GM10266 (cell line): ENCODE data around the gene SLC25A23.

Experiments used
- DNase-seq: peaks from one replicate; pipeline ENCODE4 v3.0.0; 2012; ENCODE audit errors: extremely low spot score
- TF ChIP-seq, protein P1 (sequence below): IDR thresholded peaks from 2 replicates; pipeline ENCODE4 v1.5.1; 2012; ENCODE audit warnings: mild to moderate bottlenecking, low read depth; ENCODE audit not compliant: control insufficient read depth, insufficient read depth; ENCODE audit errors: missing control alignments

The SLC25A23 gene

DNA sequence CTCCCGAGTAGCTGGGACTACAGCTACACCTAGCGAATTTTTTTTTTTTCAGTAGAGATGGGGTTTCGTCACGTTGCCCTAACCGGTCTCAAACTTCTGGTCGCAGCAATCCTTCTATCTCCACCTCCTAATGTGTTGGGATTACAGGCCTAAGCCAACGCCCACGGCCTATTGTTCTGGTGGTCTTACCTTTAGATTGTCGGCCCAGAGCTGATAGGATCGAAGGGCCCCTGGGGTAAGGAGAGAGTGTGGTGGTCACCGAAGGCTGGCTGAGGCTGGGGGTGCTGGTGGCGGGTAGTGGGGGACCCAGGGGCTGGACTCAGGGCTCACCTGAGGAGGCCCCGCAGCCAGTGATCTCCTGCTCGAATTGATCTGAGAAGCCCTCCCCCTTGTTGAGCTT lies 11.5 kb upstream of the SLC25A23 start:
- DNase-seq = no peak
- TF ChIP-seq, protein P1, sequence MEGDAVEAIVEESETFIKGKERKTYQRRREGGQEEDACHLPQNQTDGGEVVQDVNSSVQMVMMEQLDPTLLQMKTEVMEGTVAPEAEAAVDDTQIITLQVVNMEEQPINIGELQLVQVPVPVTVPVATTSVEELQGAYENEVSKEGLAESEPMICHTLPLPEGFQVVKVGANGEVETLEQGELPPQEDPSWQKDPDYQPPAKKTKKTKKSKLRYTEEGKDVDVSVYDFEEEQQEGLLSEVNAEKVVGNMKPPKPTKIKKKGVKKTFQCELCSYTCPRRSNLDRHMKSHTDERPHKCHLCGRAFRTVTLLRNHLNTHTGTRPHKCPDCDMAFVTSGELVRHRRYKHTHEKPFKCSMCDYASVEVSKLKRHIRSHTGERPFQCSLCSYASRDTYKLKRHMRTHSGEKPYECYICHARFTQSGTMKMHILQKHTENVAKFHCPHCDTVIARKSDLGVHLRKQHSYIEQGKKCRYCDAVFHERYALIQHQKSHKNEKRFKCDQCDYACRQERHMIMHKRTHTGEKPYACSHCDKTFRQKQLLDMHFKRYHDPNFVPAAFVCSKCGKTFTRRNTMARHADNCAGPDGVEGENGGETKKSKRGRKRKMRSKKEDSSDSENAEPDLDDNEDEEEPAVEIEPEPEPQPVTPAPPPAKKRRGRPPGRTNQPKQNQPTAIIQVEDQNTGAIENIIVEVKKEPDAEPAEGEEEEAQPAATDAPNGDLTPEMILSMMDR = no peak

DNA sequence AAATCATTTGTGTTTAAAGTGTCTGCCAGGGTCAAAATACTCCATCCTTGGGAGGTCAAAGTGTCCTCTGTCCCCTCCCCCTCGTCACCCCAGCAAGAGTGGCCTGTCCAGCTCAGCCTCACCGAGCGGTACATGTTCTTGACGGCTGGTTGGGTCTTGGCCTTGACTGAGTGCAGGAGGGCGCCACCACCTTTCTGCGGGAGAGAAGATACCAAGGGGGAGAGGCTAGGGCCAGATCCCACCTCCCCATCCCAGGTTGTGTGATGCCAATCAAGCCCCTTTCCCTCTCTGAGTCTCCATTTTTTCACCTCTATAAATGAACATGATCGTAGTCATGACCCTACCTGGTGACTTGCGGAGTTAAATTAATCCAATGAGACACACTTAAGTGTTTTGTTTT lies 10.6 kb upstream of the SLC25A23 start:
- TF ChIP-seq, protein P1 = no peak
- DNase-seq = no peak

DNA sequence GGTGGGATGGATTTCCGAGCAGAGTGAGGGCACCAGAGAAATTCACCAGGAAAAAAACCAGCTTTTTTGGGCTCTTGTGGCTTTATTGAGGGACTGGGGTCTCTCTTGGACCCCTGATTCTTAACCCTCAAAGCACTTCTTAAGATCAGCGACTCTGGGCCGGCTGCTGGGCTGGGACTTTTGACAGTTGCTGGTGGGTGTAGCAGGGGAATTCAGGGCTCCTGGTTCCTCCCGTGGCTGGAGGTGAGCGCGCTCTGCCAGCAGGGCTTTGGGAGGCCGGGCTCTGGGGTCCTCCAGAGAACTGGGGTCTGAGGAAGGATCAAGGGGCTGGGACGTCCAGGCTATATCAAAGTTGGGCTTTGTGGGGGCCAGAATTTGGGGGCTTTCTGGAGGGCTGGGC lies 7.8 kb upstream of the SLC25A23 start:
- TF ChIP-seq, protein P1 = no peak
- DNase-seq = peak; percentile 47

DNA sequence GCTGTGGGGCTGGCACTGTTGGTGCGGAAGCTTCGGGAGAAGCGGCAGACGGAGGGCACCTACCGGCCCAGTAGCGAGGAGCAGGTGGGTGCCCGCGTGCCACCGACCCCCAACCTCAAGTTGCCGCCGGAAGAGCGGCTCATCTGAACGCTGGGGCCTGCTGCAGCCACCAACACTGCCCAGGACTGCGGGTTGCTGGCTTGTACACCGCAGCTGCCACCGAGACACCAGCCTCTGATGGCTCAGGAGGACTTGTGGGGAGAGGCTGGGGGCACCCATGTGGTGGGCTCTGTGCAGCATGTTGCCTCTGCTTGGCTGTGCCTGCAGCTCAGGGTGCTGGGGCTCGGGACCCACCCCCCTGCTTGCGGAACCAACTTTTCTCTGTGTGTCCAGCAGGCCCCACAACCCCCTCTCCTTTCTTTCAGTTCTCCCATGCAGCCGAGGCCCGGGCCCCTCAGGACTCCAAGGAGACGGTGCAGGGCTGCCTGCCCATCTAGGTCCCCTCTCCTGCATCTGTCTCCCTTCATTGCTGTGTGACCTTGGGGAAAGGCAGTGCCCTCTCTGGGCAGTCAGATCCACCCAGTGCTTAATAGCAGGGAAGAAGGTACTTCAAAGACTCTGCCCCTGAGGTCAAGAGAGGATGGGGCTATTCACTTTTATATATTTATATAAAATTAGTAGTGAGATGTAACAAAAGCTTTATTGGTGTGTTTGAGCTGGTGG lies 7.1 kb upstream of the SLC25A23 start:
- DNase-seq = no peak
- TF ChIP-seq, protein P1 = no peak

DNA sequence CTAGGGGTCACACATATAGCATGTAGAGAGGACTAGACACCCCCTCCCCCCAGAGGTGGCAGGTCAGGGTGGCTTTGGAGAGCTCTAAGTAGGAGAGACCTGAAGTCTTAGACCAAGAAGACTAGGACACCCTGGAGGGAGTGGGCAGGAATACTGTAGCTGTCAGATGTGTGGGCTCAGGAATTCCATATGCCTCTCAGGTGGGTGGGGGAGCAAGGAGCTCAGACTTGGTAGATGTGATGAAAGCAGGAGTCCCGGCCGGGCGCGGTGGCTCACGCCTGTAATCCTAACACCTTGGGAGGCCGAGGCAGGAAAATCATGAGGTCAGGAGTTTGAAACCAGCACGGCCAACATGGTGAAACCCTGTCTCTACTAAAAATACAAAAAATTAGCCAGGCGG lies 6.1 kb upstream of the SLC25A23 start:
- no peak for DNase-seq
- TF ChIP-seq, protein P1 = no peak

DNA sequence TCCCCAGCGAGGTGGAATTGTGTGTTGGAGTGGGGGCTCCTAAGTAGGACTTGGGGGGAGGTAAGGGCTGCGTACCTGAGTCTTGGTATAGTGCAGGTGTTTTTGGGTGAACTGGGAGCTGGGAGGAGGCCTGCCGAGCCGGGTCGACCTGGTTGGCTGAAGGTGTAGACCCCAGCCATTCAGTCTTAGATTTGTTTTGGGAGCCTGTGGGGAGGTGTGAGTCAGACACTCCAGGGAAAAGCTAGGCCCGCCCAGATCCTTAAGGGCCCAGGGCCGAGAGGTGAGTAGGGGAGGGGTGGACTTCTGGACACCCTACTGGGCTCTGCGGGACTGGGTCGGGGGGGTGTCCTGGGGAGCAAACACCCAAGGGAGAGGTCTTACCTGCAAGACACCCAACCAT lies 5.4 kb upstream of the SLC25A23 start:
- TF ChIP-seq, protein P1 = no peak
- no peak for DNase-seq

DNA sequence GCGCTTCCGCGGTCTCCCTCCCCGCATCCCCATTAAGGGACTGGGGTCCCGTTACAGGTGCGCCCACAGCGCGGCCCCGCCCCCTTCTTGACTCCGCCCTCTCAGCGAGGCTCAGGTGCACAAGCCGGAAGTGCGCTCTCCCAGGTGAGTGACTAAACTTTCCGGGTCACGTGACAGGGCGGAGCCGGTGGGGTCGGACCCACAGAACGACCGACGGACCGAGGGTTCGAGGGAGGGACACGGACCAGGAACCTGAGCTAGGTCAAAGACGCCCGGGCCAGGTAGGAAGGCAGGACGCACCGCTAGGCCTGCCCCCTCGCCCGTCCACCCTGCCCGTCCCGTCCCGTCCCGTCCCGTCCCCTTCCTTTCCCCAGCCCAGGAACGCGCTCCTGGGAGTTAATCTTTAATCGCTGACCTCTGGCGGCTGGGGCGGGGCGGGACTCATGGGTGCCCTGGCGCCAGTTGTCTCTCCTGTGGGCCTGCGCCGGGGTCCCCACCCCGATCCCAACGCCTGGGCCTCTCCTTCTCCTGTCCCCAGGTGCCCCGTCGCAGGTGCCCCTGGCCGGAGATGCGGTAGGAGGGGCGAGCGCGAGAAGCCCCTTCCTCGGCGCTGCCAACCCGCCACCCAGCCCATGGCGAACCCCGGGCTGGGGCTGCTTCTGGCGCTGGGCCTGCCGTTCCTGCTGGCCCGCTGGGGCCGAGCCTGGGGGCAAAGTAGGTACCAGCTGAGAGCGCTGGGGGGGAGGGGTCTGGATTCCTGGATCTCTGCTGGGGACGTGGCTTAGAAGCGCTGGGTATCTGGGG lies 4.7 kb upstream of the SLC25A23 start, which contains the start of gene CRB3:
Gene CRB3, plus strand, starts transcription at position 202 of the 804 bp plus-strand sequence. Its CDS starts 431 bp downstream, at position 633.
- no peak for DNase-seq
- TF ChIP-seq, protein P1 = no peak
